ENCODE measurements around the gene KISS1. TPM values are rescaled to one million over a fixed set of nuclear protein-coding genes. Genes with fewer than 3 reads are reported as not detected.

KISS1 gene
- total RNA-seq = not detected

GRCh38 chr1:204196068-204196795 lies at the start of gene KISS1:
TSS of gene KISS1 (minus strand) at chr1:204196491. CDS start at chr1:204192876, 3,615 bp downstream.

GRCh38 chr1:204213668-204214662 lies 17.7 kb upstream of the KISS1 start, which contains the start of gene GOLT1A:
TSS of gene GOLT1A (minus strand) at chr1:204213988. CDS start at chr1:204213906, 82 bp downstream.

GRCh38 chr1:204166219-204166618 lies 30.1 kb downstream of the KISS1 start, which contains the start of gene REN:
TSS of gene REN (minus strand) at chr1:204166337. CDS start at chr1:204166293, 44 bp downstream.

GRCh38 chr1:204151552-204152309 lies 44.6 kb downstream of the KISS1 start, which contains the start of gene ETNK2:
TSS of gene ETNK2 (minus strand) at chr1:204152044. CDS start at chr1:204151852, 192 bp downstream.

Other genes starting within 250 kb of the KISS1 start
- gene SOX13, start 123.4 kb downstream of the KISS1 start, total RNA-seq = under 1 TPM; 0.48 to 0.50 TPM
- gene ETNK2, start 44.4 kb downstream of the KISS1 start, total RNA-seq = under 1 TPM in 1 of 2 experiments, not detected in 1; 0.23 TPM
- not detected for gene REN, start 30.2 kb downstream of the KISS1 start, total RNA-seq
- gene GOLT1A, start 17.5 kb upstream of the KISS1 start, total RNA-seq = not detected
- gene PLEKHA6, start 163.4 kb upstream of the KISS1 start, total RNA-seq = under 1 TPM in 1 of 2 experiments, not detected in 1; 0.03 TPM
- gene PPP1R15B, start 215.3 kb upstream of the KISS1 start, total RNA-seq = 10 to 100 TPM; 59.5 to 59.9 TPM

Measured in activated naive CD4-positive, alpha-beta T cell treated with anti-CD3 and anti-CD28 coated beads, Interleukin-2, amount 10 ng/mL, durations not matched to agents 5 hours and 36 hours (primary cell).